Heart right ventricle (tissue), 16 donors: ENCODE measurements around the gene LIN52. TPM values are rescaled to one million over a fixed set of nuclear protein-coding genes. Genes with fewer than 3 reads are reported as not detected.

Experiments used
- ATAC-seq, 8 donors: fragments of 200-7000 bp; cut with Tn5 transposase; one replicate each; pipeline ENCODE4 v1.9.1; 2020; ENCODE audit warnings: mild to moderate bottlenecking in 8 of 8, moderate library complexity in 8 of 8, moderate number of reproducible peaks in 1 of 8
- DNase-seq, 2 donors: peaks; one replicate each; pipeline ENCODE4 v3.0.0-alpha.2; 2020
- H3K27ac ChIP-seq, 10 donors: fragments of 200-600 bp; sonication (generic) in 2 of 10; one replicate each; pipeline versions ENCODE4 v1.5.0 to v1.8.0; 2020 to 2022; ENCODE audit warnings: mild to moderate bottlenecking in 3 of 10
- H3K27me3 ChIP-seq, 7 donors: fragments of 200-600 bp; one replicate each; pipeline ENCODE4 v1.8.0; 2021 to 2022; ENCODE audit warnings: mild to moderate bottlenecking in 2 of 7
- H3K36me3 ChIP-seq, 9 donors: fragments of 200-600 bp; sonication (generic) in 1 of 9; one replicate each; pipeline versions ENCODE4 v1.5.0 to v1.8.0; 2020 to 2022; ENCODE audit warnings: mild to moderate bottlenecking in 2 of 9
- H3K4me1 ChIP-seq, 9 donors: fragments of 200-600 bp; sonication (generic) in 1 of 9; one replicate each; pipeline versions ENCODE4 v1.5.0 to v1.8.0; 2020 to 2022; ENCODE audit warnings: mild to moderate bottlenecking in 4 of 9
- H3K4me3 ChIP-seq, 10 donors: fragments of 200-600 bp; sonication (generic) in 2 of 10; one replicate each; pipeline versions ENCODE4 v1.5.0 to v1.8.0; 2020 to 2022; ENCODE audit warnings: mild to moderate bottlenecking in 7 of 10, moderate library complexity in 2 of 10
- H3K9me3 ChIP-seq, 11 donors: fragments of 200-600 bp in 10 of 11; sonication (generic) in 2 of 11; one replicate each; pipeline versions ENCODE4 v1.5.0 to v1.8.0; 2013 to 2022; ENCODE audit warnings: mild to moderate bottlenecking in 2 of 11, control low read depth in 1 of 11, moderate library complexity in 1 of 11
- CTCF ChIP-seq, 9 donors: fragments of 200-600 bp; sonication (generic) in 2 of 9; IDR thresholded peaks; one replicate each; pipeline versions ENCODE4 v1.5.0 to v1.8.0; 2021 to 2022; ENCODE audit warnings: antibody characterized with exemption in 9 of 9, mild to moderate bottlenecking in 5 of 9, moderate library complexity in 1 of 9
- WGBS, 2 donors: extraction: QIAGEN DNeasy Blood & Tissue Kit; methylation state at CpG; one replicate each; pipeline ENCODE4 v1.1.7; 2013; ENCODE audit warnings: inconsistent platforms in 1 of 2; 5-methylcytosine and 5-hydroxymethylcytosine counted together
- intact Hi-C, 10 donors: fragments of 100-400 bp; cut with DNase I; formaldehyde crosslinking; loops; one replicate each; pipeline versions ENCODE4 v1.11.1 to v1.14.2; 2022
- polyA plus RNA-seq, 2 donors: library from polyadenylated mRNA; stranded (reverse); fragments of 200-250 nt; gene quantifications; one replicate each; pipeline ENCODE4 v1.2.3, GENCODE V29; 2013
- total RNA-seq, 10 donors: library from RNA; stranded (reverse); fragmentation: NEBNext Ultra II Directional in 3 of 10; extraction: Animal tissue kit (Norgen Biotek cat#: 25700) in 3 of 10; gene quantifications; one replicate each; pipeline versions ENCODE4 v1.2.1 to v1.2.4, GENCODE V29; 2021 to 2023
- donor health status: Arrhythmogenic right ventricular cardiomyopathy.
- donor health status: ischemic (EF 13 %, LVEDD 7.1; RV severe dilation, severe dysfunction).
- donor health status: healthy with polysubstance abuse.
- donor health status: DM: no; HTN: yes; CAD: no.
- donor health status: DM: no; HTN: no; CAD: no.
- donor health status: ischemic (EF 25% LVEDD 6.9; RV normal size, moderate dysfunction).
- donor health status: ischemic (EF 25% LVEDD 5.7; RV mildly dilated, moderate dysfunction).
- donor health status: healthy.
- donor health status: DM: yes; HTN: yes; CAD: no.
- donor health status: Ischemic cardiomyopathy.
- donor health status: ischemic (EF 35%, LVEDD 5.7; RV mildly dilated, moderate dysfunction).
- donor health status: nonischemic (EF 11% LVEDD 7.7; RV severe dilation, severe dysfunction).
- donor health status: DM: yes; HTN: yes; CAD: no.
- donor health status: PGD.
- donor health status: ischemic (EF 29% LVEDD 5.4; RV normal size, mild dysfunction).
- donor health status: nonischemic (EF 23%, LVEDD 6.1; RV moderate dilation, normal function).

The LIN52 gene
- total and polyA plus RNA-seq, 12 donors = 4.7 to 13.6 (median 8.3) TPM

GRCh38 chr14:74126315-74127013, 41.7 kb downstream of the LIN52 start:
- intact Hi-C loops = no loop called here
- H3K9me3 ChIP-seq = peaks cover 0 to 10% (median 0%) of the 10 kb centered on the region in 11 donors
- DNase-seq (no peak), ATAC-seq (no peak)
- no peaks in the 10 kb centered on the region for H3K4me1 ChIP-seq
- WGBS, 2 donors = 100% methylated on average over 1 of the region's 1 CpG
- peaks cover 0 to 8% (median 0%) of the 10 kb centered on the region in 9 donors for H3K36me3 ChIP-seq
- H3K4me3 ChIP-seq = no peak overlapping the region
- TF ChIP-seq CTCF (IDR thresholded peaks at IDR 0.05) = no peak
- no peak overlapping the region for H3K27ac ChIP-seq
- no peaks in the 10 kb centered on the region for H3K27me3 ChIP-seq

GRCh38 chr14:74127634-74128033, 42.9 kb downstream of the LIN52 start:
- no peak for TF ChIP-seq CTCF (IDR thresholded peaks at IDR 0.05)
- WGBS, 2 donors = 91 to 97% methylated on average over 1 of the region's 1 CpG
- H3K27me3 ChIP-seq = no peaks in the 10 kb centered on the region

GRCh38 chr14:74133833-74134481, 49.2 kb downstream of the LIN52 start:
- no peak for TF ChIP-seq CTCF (IDR thresholded peaks at IDR 0.05)
- WGBS, 2 donors = 80 to 83% methylated on average over 3 of the region's 3 CpGs
- H3K4me3 ChIP-seq = no peak overlapping the region
- DNase-seq (no peak), ATAC-seq (no peak)
- H3K27ac ChIP-seq = no peak overlapping the region
- H3K36me3 ChIP-seq = no peaks in the 10 kb centered on the region
- H3K4me1 ChIP-seq = peaks cover 0 to 31% (median 0%) of the 10 kb centered on the region in 9 donors
- H3K9me3 ChIP-seq = no peaks in the 10 kb centered on the region
- intact Hi-C loops = no loop called here
- H3K27me3 ChIP-seq = no peaks in the 10 kb centered on the region

More at GRCh38 chr14:74127634-74128033, 42.9 kb downstream of the LIN52 start:
- H3K36me3 ChIP-seq = peaks cover 0 to 8% (median 0%) of the 10 kb centered on the region in 9 donors
- H3K4me3 ChIP-seq = no peak overlapping the region
- intact Hi-C loops = no loop called here
- no peaks in the 10 kb centered on the region for H3K4me1 ChIP-seq
- ATAC-seq (no peak), DNase-seq (no peak)
- peaks cover 0 to 10% (median 0%) of the 10 kb centered on the region in 11 donors for H3K9me3 ChIP-seq
- H3K27ac ChIP-seq = no peak overlapping the region

- Histone ChIP-seq H3K9me3 (no peaks in the 10 kb centered on the region), H3K27me3 (no peaks in the 10 kb centered on the region), H3K36me3 (no peaks in the 10 kb centered on the region), H3K4me1 (peaks cover 0 to 31% (median 0%) of the 10 kb centered on the region in 9 donors), H3K27ac (no peak overlapping the region), H3K4me3 (no peak overlapping the region)
- DNase-seq (no peak), ATAC-seq (no peak)
- TF ChIP-seq CTCF (IDR thresholded peaks at IDR 0.05) = no peak
- intact Hi-C loops = no loop called here
Measured at GRCh38 chr14:74134484-74134883, 49.7 kb downstream of the LIN52 start.
